ENCODE results near the gene ATP6V0C.
A peak's percentile ranks its signal among the peaks of the same experiment; 100 is the strongest.

ATP6V0C gene

GRCh38 chr16:2513405-2514332 lies at the start of gene ATP6V0C:
Gene ATP6V0C (plus strand): TSS chr16:2513952. CDS start chr16:2514104, 152 bp downstream.
- peak within 1 kb of the TSS; percentile 88 for H3K4me3 ChIP-seq (ENCODE audit: low read length)
- TF ChIP-seq, protein P1, sequence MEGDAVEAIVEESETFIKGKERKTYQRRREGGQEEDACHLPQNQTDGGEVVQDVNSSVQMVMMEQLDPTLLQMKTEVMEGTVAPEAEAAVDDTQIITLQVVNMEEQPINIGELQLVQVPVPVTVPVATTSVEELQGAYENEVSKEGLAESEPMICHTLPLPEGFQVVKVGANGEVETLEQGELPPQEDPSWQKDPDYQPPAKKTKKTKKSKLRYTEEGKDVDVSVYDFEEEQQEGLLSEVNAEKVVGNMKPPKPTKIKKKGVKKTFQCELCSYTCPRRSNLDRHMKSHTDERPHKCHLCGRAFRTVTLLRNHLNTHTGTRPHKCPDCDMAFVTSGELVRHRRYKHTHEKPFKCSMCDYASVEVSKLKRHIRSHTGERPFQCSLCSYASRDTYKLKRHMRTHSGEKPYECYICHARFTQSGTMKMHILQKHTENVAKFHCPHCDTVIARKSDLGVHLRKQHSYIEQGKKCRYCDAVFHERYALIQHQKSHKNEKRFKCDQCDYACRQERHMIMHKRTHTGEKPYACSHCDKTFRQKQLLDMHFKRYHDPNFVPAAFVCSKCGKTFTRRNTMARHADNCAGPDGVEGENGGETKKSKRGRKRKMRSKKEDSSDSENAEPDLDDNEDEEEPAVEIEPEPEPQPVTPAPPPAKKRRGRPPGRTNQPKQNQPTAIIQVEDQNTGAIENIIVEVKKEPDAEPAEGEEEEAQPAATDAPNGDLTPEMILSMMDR (conservative IDR thresholded peaks at IDR 0.05; ENCODE audit: low read length): no peak
- DNase-seq (ENCODE audit: low read depth): peak; percentile 84

- TF ChIP-seq, protein P1 (conservative IDR thresholded peaks at IDR 0.05; ENCODE audit: low read length): no peak
- no peak overlapping the region for H3K4me3 ChIP-seq (ENCODE audit: low read length)
- DNase-seq (ENCODE audit: low read depth): no peak
These were observed 49.4 kb upstream of the ATP6V0C start for GRCh38 chr16:2464333-2464732.

- H3K4me3 ChIP-seq (ENCODE audit: low read length): no peak overlapping the region
- DNase-seq (ENCODE audit: low read depth): no peak
- TF ChIP-seq, protein P1 (conservative IDR thresholded peaks at IDR 0.05; ENCODE audit: low read length): peak; percentile 22
These were observed 47.9 kb upstream of the ATP6V0C start for GRCh38 chr16:2465653-2466415.

GRCh38 chr16:2466667-2467527 lies 46.9 kb upstream of the ATP6V0C start:
- H3K4me3 ChIP-seq (ENCODE audit: low read length): peak overlapping the region; percentile 53
- no peak for DNase-seq (ENCODE audit: low read depth)
- TF ChIP-seq, protein P1 (conservative IDR thresholded peaks at IDR 0.05; ENCODE audit: low read length): no peak

- peak; percentile 61 for DNase-seq (ENCODE audit: low read depth)
- H3K4me3 ChIP-seq (ENCODE audit: low read length): peak overlapping the region; percentile 53
- TF ChIP-seq, protein P1 (conservative IDR thresholded peaks at IDR 0.05; ENCODE audit: low read length): no peak
These were observed 46.1 kb upstream of the ATP6V0C start for GRCh38 chr16:2467528-2468232.

DNA sequence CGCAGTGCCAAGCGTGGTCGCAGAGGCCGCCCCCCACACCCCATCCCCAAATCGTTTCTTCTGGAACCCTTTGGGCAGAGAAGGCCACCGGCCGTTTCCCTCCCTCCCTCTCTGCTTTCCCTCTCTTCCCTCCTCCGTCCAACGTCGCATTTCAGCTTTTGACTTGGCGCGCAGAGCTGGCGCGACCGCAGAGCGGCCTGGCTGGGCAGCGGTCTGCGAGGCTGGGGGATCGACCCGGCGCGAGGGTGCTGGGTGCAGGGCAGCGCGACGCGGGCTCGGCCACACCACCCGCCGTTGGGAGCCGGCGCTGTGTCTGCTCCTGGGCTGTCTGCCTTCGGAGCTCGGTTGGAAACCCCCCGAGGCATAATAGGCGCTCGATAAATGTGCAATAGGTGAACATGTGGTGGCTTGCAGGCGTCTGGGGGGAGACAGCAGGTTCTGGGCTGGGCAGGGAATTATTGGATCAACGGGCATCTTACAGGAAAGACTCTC lies 45.5 kb upstream of the ATP6V0C start:
- peak overlapping the region; percentile 53 for H3K4me3 ChIP-seq (ENCODE audit: low read length)
- DNase-seq (ENCODE audit: low read depth): no peak
- TF ChIP-seq, protein P1 (conservative IDR thresholded peaks at IDR 0.05; ENCODE audit: low read length): no peak
